Left renal pelvis (tissue), 4 donors: ENCODE results near the gene TRIM46. TPM values are rescaled to one million over a fixed set of nuclear protein-coding genes. Genes with fewer than 3 reads are reported as not detected.

ENCODE experiments used
- DNase-seq, 4 donors: peaks; one replicate each; pipeline ENCODE4 v3.0.0-alpha.2; 2013; ENCODE audit warnings: low read depth in 4 of 4, low spot score in 3 of 4
- polyA plus RNA-seq, 4 donors: library from polyadenylated mRNA; unstranded; fragments of 120-200 nt; gene quantifications; one replicate each; pipeline ENCODE4 v1.2.1, GENCODE V29; 2013; ENCODE audit not compliant: insufficient read length in 4 of 4

The TRIM46 gene, protein sequence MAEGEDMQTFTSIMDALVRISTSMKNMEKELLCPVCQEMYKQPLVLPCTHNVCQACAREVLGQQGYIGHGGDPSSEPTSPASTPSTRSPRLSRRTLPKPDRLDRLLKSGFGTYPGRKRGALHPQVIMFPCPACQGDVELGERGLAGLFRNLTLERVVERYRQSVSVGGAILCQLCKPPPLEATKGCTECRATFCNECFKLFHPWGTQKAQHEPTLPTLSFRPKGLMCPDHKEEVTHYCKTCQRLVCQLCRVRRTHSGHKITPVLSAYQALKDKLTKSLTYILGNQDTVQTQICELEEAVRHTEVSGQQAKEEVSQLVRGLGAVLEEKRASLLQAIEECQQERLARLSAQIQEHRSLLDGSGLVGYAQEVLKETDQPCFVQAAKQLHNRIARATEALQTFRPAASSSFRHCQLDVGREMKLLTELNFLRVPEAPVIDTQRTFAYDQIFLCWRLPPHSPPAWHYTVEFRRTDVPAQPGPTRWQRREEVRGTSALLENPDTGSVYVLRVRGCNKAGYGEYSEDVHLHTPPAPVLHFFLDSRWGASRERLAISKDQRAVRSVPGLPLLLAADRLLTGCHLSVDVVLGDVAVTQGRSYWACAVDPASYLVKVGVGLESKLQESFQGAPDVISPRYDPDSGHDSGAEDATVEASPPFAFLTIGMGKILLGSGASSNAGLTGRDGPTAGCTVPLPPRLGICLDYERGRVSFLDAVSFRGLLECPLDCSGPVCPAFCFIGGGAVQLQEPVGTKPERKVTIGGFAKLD
- 1 to 10 TPM; 2.4 to 6.3 (median 3.2) TPM for polyA plus RNA-seq

- DNase-seq, result no peak
These were observed at the start of gene TRIM46 for GRCh38 chr1:155173478-155174323. TRIM46 (plus strand) TSS chr1:155173849; CDS start chr1:155173967, 118 bp downstream.

GRCh38 chr1:155124503-155125463, 48.9 kb upstream of the TRIM46 start:
- no peak for DNase-seq

DNA sequence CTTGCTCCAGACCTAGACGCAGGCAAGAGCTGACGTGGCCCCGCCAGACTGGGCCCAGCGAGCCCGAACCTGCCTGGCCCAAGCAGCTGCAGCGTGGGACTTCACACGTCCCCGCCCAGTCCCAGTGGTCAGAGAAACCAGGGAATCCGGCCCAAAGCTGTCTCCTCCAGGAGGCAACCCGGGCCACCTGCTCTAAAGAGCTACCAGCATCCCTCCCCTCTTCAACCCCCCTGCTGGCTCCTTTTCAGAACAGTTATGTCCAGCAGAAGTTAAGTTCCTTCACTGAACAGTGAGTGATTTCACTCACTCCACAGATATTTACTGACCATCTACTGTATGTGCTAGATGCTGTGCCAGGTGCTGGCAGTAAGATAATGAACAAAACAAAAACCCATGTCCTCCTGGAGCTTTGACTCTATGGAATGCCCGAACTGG, 48.1 kb upstream of the TRIM46 start:
- no peak for DNase-seq

- DNase-seq, result no peak
These were observed 47.6 kb upstream of the TRIM46 start for GRCh38 chr1:155125946-155126555.

DNA sequence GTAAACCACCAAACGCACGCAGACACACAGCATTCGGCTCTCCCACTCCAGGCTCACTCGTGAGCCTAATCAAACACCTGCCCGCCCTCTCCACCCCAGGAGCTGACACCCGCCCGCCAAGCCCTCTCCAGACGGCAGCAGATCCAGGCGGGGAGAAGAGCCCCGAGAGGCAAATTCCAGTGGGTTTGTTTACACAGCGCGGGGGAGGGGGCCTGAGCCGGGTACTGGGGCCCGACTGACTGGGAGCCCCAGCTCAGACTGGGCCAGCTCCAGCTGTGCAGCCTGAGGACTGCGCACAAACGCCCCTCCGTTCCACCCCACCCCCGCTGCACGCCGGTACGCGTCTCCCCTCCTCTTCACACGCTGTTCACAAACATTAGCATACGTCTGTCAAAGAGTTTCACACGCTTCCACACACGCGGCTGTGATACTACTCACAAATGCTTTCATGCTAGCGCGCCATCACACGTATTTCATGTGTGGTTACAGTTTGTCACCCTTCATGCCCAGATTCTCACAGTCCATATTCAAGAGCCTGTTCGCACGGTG, 47.0 kb upstream of the TRIM46 start:
- no peak for DNase-seq

DNA sequence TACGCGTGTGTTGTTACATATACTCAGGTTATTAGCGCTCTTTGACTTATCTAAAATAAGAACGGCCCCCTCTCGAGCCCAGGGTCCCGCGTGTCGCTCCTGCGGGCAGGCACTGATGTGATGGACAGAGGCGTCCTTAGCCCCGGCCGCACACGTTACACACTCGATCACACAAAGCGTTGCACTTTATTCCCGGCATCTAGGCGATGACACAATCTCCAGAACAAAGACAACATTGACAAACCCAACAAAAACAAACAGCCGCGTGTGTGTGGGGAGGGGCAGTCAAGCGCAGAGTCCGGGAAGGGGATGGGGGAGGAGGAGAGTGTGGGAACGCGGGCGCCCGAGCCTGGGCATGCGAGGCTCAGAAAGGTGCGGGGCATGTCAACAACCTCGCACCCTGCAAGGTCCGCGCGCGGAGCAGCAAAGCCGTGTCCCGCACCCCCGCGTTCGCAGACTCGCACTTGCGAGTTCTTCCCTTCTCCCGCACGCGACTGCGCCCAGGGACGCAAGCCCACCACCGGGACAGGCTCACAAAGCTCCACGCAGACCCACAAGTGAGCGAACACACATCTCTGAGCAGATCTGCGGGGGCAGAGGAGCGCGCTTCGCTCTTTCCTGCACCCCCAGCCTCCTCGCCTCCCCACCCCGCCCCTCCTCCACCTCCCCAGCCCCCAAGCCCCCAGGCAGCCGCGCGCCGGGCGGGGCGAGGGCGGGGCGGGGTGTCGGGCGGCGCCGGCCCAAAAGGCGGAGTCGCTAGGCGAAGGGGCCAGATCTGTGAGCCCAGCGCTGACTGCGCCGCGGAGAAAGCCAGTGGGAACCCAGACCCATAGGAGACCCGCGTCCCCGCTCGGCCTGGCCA, 46.3 kb upstream of the TRIM46 start, which contains the start of gene EFNA1:
EFNA1 (plus strand) TSS at position 772 of the 862 bp plus-strand sequence. CDS start 102 bp downstream, outside the sequence.
- no peak for DNase-seq

- DNase-seq, result no peak
These were observed 45.5 kb upstream of the TRIM46 start for GRCh38 chr1:155127967-155128754.

- DNase-seq, result no peak
These were observed 44.7 kb upstream of the TRIM46 start for GRCh38 chr1:155128755-155129473.

DNA sequence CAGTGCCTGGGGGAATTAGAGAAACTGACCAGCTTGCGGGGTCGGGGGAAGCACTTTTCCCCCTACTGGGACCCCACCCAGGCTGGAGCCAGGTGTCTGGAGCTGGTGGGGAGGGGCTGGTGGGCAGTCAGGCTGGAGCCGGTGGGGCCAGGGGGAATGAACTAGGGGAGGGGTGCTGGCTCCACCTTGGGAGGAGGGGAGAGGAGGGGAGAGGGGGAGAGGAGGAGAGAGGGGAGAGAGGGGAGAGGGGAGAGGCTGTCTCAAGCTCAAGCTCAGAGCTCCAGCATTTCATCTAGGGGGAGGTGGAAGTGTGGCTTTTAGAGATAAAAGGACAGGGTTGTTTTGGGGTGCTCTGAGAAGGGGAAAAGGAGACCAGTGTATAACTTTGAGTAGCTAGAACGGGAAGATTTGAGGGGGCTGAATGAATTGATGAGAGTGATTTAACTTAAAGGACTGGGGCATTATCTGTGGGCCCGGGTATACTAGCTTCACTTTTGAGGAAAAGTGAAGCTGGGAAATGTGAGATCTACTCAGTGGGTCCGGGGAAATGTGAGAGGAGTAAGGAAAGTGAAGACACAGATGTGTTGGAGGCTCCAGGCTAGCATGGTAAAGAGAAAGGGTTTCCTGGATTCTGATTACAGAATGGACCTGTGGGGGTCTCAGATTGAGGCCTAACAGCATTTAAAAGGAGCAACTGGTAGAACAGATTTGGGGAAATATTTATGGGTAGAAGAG, 43.2 kb upstream of the TRIM46 start:
- DNase-seq, result no peak

DNA sequence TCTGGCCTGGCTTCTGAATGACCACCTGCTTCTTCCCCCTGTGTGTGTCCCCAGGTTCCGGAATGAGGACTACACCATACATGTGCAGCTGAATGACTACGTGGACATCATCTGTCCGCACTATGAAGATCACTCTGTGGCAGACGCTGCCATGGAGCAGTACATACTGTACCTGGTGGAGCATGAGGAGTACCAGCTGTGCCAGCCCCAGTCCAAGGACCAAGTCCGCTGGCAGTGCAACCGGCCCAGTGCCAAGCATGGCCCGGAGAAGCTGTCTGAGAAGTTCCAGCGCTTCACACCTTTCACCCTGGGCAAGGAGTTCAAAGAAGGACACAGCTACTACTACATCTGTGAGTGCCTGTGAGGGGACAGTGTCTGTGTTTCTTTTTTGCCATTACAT, 42.4 kb upstream of the TRIM46 start:
- no peak for DNase-seq

- no peak for DNase-seq
These were observed 41.8 kb upstream of the TRIM46 start for GRCh38 chr1:155131856-155132255.

- no peak for DNase-seq
These were observed 39.8 kb upstream of the TRIM46 start for GRCh38 chr1:155133799-155134281.

DNA sequence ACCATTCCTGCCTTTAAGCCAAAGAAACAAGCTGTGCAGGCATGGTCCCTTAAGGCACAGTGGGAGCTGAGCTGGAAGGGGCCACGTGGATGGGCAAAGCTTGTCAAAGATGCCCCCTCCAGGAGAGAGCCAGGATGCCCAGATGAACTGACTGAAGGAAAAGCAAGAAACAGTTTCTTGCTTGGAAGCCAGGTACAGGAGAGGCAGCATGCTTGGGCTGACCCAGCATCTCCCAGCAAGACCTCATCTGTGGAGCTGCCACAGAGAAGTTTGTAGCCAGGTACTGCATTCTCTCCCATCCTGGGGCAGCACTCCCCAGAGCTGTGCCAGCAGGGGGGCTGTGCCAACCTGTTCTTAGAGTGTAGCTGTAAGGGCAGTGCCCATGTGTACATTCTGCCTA, 39.3 kb upstream of the TRIM46 start:
- no peak for DNase-seq

DNA sequence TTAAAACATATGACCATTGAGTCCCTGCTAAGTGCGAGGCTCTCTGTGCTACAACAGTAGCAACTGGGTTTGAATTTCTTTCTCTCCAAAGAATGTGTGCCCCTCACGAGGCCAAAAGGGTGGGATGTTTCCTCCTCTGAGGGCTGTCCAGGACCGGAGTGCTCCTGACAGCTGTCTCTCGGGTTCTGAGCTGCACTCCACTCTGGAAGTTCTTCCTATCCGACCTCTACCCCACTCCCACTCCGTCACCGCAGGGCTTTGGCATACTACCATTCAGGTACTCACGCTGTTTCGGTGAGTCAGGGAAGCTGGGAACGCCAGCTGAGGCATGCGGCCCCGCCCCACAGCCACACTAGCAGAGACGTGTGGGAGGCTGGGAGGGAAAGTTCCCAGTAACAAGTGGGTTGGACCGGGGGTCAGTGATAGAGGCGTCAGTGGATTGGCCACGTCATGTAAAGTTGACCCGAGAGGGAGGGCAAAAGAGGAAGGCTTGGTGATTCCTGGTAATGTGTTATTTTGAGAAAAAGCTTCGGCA, 38.7 kb upstream of the TRIM46 start:
- peak in 1 of 4 donors; percentile 33 for DNase-seq

DNA sequence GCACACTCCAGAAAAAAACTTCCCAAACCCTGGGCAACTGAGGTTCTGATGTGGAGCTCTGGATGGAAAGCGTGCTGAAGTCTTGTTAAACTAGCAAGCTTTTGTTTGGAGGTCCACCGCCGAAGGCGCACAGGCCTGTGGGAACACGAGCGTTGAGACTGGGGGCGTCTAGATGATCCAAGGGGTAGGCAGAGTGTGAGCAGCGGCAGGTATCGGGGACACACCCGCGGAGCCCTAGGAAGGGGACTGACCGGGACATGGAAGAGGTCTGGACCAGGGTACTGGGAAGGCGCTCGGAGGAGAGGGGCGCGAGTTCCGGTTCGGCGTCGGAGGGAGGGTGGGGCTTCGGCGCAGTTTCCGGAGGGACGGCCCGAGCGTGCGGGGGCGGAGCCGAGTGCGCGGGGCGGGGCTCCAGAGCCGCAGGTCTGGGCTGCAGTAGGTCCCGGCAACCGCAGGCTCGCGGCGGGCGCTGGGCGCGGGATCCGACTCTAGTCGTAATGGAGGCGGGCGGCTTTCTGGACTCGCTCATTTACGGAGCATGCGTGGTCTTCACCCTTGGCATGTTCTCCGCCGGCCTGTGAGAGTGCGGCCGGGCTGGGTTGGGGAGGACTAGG, 38.1 kb upstream of the TRIM46 start, which contains the start of gene SLC50A1:
SLC50A1 (plus strand) TSS at position 438 of the 614 bp plus-strand sequence; CDS start at position 498, 60 bp downstream.
- DNase-seq, result peak; percentile 82 to 89 (median 85)
